ENCODE measurements around the gene POLDIP3.
"Not testable (repeated sequence)": the region's sequence is repeated elsewhere in the genome, so short reads cannot be mapped to it uniquely, and the experiment has no call there.

Gene POLDIP3

DNA sequence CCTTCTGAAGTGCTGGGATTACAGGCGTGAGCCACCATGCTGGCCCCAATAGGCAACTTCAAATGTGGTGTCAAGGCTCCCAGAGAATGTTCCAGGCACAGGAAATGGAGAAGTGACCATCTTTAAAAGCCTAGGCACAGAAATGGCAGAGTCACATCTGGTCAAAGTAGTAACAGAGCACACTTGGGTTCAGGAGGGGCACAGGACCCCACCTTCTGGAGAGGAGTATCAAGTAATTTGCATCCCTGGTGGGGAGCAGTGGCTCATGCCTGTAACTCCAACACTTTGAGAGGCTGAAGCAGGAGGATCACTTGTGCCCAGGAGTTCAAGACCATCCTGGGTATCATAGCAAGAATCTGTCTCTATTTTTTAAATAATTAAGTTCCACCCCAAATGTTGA lies 31.7 kb downstream of the POLDIP3 start:
- DNase-seq, result no peak

- peak; percentile 72 for DNase-seq
Measured at GRCh38 chr22:42581762-42582716, 32.6 kb downstream of the POLDIP3 start.

GRCh38 chr22:42581194-42581761 lies 33.4 kb downstream of the POLDIP3 start:
- DNase-seq, result not testable (repeated sequence)

GRCh38 chr22:42580040-42580439 lies 34.6 kb downstream of the POLDIP3 start:
- not testable (repeated sequence) for DNase-seq

DNA sequence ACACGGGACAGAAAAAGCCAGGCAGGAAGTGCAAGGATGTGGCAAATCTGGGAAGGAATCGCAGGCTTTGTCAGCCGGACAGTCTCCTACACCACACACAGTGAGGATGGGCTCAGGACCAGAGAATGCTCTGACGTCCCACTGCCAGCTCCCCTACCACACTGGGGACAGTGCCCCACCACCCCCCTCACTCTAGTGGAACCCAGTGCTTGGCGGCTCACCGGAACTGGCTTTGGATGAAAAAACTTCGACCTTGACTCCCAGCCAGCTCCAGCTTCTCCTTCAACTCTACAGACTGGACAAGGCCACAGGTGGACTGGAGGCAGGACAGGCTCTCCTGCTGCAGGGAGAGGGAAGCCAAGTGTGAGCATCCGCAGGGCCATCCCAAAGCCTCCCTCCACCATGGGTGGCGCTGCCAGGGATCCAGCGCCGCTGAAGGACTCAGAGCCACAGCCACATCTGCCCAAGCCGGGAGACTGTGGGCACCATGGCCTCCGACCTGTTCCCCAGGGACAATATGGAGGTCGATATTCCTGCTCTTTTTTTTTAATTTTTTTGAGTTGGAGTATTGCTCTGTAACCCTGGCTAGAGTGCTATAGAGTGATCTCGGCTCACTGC lies 37.0 kb downstream of the POLDIP3 start:
- DNase-seq, result no peak

GRCh38 chr22:42577141-42577540 lies 37.5 kb downstream of the POLDIP3 start:
- DNase-seq, result not testable (repeated sequence)

- not testable (repeated sequence) for DNase-seq
Measured at GRCh38 chr22:42575996-42576574, 38.6 kb downstream of the POLDIP3 start.

DNA sequence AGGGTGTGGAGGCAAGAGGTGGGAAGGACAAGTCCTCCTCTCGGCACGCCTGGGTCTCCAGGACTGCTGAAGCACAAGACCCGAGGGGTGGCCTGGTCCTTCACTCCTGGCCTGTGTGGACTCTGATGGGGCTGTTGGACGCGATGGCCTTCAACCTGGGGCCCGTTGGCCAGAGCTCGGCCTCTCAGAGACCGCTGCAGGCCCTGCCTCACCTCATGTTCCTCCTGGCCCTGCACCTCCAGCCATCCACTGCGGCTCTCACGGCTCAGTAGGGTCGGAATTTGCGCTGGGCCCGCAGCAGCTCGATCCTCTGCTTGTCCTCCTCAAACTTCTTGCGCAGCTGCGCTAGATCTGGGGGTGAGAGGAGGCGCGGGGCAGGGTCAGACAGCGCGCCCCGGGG lies 40.2 kb downstream of the POLDIP3 start:
- DNase-seq, result not testable (repeated sequence)

DNA sequence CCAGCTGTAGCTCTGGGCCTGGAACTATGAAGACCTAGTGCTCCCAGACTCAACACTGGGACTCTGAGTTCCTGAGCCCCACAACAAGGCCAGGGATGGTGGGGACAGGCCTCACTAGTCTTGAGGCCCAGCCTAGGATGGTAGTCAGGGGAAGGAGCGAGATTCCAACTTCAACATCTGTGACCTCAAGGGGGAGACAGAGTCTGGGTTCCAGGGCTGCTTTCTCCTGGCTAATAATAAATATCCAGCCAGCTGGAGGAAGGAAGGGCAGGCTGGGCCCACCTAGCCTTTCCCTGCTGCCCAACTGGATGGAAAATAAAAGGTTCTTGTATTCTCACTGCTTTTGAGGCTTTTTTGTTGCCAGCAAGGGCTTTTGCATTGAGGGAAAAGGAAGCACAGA lies 40.6 kb downstream of the POLDIP3 start:
- DNase-seq, result not testable (repeated sequence)

DNA sequence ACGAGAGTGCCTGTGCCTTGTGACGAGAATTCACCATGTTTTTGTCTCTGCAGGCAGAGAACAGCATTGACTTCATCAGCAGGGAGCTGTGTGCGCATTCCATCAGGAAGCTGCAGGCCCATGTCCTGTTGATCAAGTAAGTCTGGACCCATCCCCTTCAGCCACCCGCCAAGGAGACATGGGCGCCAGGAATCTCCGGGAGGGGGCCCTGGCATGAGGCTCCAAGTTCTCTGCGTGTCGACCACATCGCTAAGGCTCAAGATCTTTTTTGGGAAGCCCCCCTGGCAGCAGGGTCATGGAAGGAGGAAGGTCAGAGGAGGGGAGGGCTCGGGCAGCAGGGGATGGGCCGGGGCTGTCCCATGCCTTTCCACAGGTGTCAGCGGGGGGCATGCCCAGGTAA lies 43.6 kb downstream of the POLDIP3 start:
- not testable (repeated sequence) for DNase-seq

- DNase-seq, result not testable (repeated sequence)
Measured at GRCh38 chr22:42570580-42570979, 44.1 kb downstream of the POLDIP3 start.

GRCh38 chr22:42567950-42568349 lies 46.7 kb downstream of the POLDIP3 start:
- not testable (repeated sequence) for DNase-seq

- no peak for DNase-seq
Measured at GRCh38 chr22:42565956-42566355, 48.7 kb downstream of the POLDIP3 start.

- DNase-seq, result no peak
Measured at GRCh38 chr22:42564699-42565098, 50.0 kb downstream of the POLDIP3 start.

GRCh38 chr22:42563943-42564342 lies 50.7 kb downstream of the POLDIP3 start:
- not testable (repeated sequence) for DNase-seq

GRCh38 chr22:42562684-42563083 lies 52.0 kb downstream of the POLDIP3 start:
- DNase-seq, result no peak

DNA sequence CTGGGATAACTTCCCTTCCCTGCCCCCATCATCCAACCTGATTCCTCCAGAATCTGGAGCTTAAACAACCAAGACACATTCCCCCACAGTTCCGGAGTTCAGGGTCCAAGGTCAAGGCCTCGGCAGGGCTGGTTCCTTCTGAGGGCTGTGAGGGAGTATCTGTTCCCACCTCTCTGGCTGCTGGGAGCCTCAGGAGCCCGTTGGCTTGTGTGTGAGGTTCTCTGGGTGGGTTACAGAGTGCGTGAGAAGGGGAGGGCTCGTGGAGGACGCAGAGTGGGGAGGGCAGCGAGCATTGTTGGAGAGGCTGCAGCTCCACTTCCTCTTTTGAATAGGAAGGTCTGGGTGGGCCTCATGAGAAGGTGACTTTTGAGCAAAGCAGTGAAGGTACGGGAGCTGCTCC lies 52.4 kb downstream of the POLDIP3 start:
- no peak for DNase-seq

DNA sequence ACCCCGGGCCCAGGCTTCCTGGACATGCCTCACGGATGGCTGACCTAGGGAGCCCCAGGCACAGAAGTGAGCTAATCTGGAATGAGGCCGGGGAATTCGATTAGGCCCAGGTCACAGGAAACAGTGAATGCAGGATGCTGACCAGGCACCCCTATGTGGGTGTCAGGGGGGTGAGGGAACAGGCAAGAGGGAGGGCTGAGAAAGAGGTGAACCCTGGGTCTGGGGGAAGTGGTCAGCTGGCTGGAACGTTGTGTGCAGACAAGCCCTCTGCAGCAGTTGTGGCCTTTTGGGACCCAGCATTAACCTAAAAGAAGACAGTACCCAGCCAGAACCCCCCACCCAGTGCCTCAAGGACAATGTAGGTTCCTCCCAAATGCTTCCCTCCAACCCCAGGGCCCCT lies 52.8 kb downstream of the POLDIP3 start:
- DNase-seq, result no peak

DNA sequence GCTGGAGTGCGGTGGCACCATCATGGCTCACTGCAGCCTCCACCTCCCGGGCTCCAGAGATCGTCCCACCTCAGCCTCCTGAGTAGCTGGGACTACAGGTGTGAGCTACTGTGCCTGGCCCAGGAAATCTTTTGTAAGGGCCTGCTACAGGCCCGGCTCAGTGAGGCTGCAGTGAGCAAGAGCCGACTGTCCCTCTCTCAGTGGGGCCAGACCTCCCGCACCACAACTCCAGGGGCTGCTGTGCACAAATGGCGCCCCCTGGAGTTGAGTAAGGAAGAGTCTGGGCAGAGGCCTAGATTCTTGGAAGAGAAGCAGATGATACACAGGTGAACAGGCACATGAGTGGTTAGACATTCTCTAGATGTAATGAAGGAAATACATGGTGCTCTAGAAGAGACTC lies 53.9 kb downstream of the POLDIP3 start:
- DNase-seq, result no peak

GRCh38 chr22:42560381-42560780 lies 54.3 kb downstream of the POLDIP3 start:
- no peak for DNase-seq

GRCh38 chr22:42553475-42554361 lies 61.0 kb downstream of the POLDIP3 start, which contains the start of gene SERHL2:
Gene SERHL2 (plus strand): TSS chr22:42553956. CDS start chr22:42554021, 65 bp downstream.
- peak; percentile 80 for DNase-seq

DNA sequence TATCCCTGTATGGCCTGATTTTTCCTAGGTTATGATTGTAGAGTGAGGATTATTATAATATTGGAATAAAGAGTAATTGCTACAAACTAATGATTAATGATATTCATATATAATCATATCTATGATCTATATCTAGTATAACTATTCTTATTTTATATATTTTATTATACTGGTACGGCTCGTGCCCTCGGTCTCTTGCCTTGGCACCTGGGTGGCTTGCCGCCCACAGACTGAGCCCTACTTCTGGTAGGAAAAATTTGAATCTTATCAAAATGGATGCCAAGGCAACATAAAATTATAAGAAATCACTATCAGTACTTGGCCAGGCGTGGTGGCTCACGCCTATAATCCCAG lies 62.4 kb downstream of the POLDIP3 start:
- not testable (repeated sequence) for DNase-seq
